NT2/D1 (cell line): ENCODE measurements around the gene EIF3B.
"Not testable (repeated sequence)": the region's sequence is repeated elsewhere in the genome, so short reads cannot be mapped to it uniquely, and the experiment has no call there.

ENCODE experiments used
- SUZ12 ChIP-seq: IDR thresholded peaks from 2 replicates; pipeline ENCODE4 v1.6.1; 2011; ENCODE audit not compliant: insufficient read length, insufficient read depth; ENCODE audit errors: extremely low read depth
- ZNF274 ChIP-seq: IDR thresholded peaks from 2 replicates; pipeline ENCODE4 v1.6.1; 2011; ENCODE audit warnings: mild to moderate bottlenecking, low read depth, low read length

- not testable (repeated sequence) for TF ChIP-seq ZNF274, SUZ12
Observed at GRCh38 chr7:2386122-2386521, 31.5 kb downstream of the EIF3B start.
